K562 treated with DMSO at 1 percent for 48 hours (cell line): ENCODE measurements around the gene AMN. TPM values are rescaled to one million over a fixed set of nuclear protein-coding genes. Genes with fewer than 3 reads are reported as not detected.

Experiments
- total RNA-seq: library from RNA; unstranded; fragments of 300-600 nt; gene quantifications from 2 replicates; pipeline ENCODE4 v1.2.3, GENCODE V29; 2022; ENCODE audit warnings: low replicate concordance; ENCODE audit errors: extremely low read depth

Gene AMN
- not detected in 2 replicates for total RNA-seq

DNA sequence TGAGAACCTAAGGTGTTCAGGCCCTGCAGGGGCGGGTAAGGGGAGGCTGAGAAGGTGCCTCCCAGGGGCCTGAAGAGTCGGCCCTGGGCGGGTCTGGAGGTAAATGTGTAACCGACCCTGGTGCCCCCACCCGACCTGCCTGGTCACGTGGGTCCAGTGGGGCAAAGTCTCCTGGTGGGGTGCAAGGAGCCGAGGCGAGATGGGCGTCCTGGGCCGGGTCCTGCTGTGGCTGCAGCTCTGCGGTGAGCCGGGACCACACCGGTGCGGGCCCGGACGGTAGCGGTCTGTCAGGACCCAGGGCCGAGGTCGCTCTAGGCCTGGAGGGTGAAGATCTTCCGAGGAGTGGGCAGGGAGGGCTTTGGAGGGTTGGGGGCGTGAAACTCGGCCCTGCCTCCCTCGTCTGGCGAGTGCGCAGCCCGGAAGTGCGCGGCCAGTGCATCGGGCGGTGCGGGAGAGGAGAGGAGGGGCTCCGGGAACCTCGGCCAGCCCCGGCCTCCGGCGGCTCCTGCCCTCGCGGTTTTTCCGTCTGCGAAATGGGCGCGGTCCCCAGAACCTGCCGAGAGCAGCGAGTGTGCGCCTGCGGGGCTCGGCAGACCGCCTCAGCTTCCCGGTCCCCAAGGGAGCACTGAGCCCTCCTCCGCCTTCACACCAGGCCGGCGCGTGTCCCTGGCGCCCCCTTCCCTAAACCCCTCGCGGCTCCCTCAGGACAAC is at the start of gene AMN:
AMN (plus strand) TSS at position 174 of the 711 bp plus-strand sequence; CDS start at position 200, 26 bp downstream.

Other genes starting within 250 kb of the AMN start
- not detected in 2 replicates for gene TRAF3, start 145.2 kb upstream of the AMN start, total RNA-seq
- gene CDC42BPB, start 134.9 kb downstream of the AMN start, total RNA-seq, result not detected in 2 replicates
- gene LBHD2, start 161.5 kb downstream of the AMN start, total RNA-seq, result not detected in 2 replicates
- gene EXOC3L4, start 172.1 kb downstream of the AMN start, total RNA-seq, result not detected in 2 replicates
- not detected in 2 replicates for gene TNFAIP2, start 200.8 kb downstream of the AMN start, total RNA-seq